ENCODE data around the gene SLF1.

Gene SLF1

GRCh38 chr5:94693043-94693822 is 74.8 kb downstream of the SLF1 start:
- H3K9ac ChIP-seq: no peak overlapping the region
- peaks cover 4 to 86% (median 33%) of the 10 kb centered on the region in 11 experiments; a peak in 17 of 22 replicates for H3K36me3 ChIP-seq

GRCh38 chr5:94693845-94694370 is 75.4 kb downstream of the SLF1 start:
- no peak overlapping the region for H3K27ac ChIP-seq
- no peak overlapping the region for H3K4me3 ChIP-seq
- no peaks in the 10 kb centered on the region; a peak in 1 of 22 replicates for H4K20me1 ChIP-seq
- TF ChIP-seq Cebpa-rat (IDR thresholded peaks at IDR 0.05): no peak
- H3K27me3 ChIP-seq: no peaks in the 10 kb centered on the region
- H3K9ac ChIP-seq: no peak overlapping the region
- no peaks in the 10 kb centered on the region for H3K9me3 ChIP-seq (replicated peaks in 1 of 11)
- peaks cover 4 to 79% (median 28%) of the 10 kb centered on the region in 11 experiments; a peak in 17 of 22 replicates for H3K36me3 ChIP-seq
- H3K4me2 ChIP-seq: no peak overlapping the region
- no peaks in the 10 kb centered on the region for H3K4me1 ChIP-seq

More at GRCh38 chr5:94693043-94693822, 74.8 kb downstream of the SLF1 start:
- H3K4me1 ChIP-seq: no peaks in the 10 kb centered on the region
- no peak overlapping the region for H3K27ac ChIP-seq
- no peaks in the 10 kb centered on the region for H3K27me3 ChIP-seq
- H4K20me1 ChIP-seq: no peaks in the 10 kb centered on the region; a peak in 1 of 22 replicates
- no peak overlapping the region for H3K4me3 ChIP-seq
- TF ChIP-seq Cebpa-rat (IDR thresholded peaks at IDR 0.05): no peak
- H3K9me3 ChIP-seq (replicated peaks in 1 of 11): no peaks in the 10 kb centered on the region
- H3K4me2 ChIP-seq: no peak overlapping the region

- no peaks in the 10 kb centered on the region for H3K27me3 ChIP-seq
- peaks cover 4 to 71% (median 25%) of the 10 kb centered on the region in 11 experiments; a peak in 17 of 22 replicates for H3K36me3 ChIP-seq
- H3K9ac ChIP-seq: no peak overlapping the region
- no peaks in the 10 kb centered on the region; a peak in 1 of 22 replicates for H4K20me1 ChIP-seq
- H3K27ac ChIP-seq: no peak overlapping the region
- no peaks in the 10 kb centered on the region for H3K9me3 ChIP-seq (replicated peaks in 1 of 11)
- no peaks in the 10 kb centered on the region for H3K4me1 ChIP-seq
- no peak for TF ChIP-seq Cebpa-rat (IDR thresholded peaks at IDR 0.05)
- no peak overlapping the region for H3K4me3 ChIP-seq
- H3K4me2 ChIP-seq: no peak overlapping the region
Measured at GRCh38 chr5:94694671-94695070, 76.2 kb downstream of the SLF1 start.

- TF ChIP-seq Cebpa-rat (IDR thresholded peaks at IDR 0.05): no peak
- Histone ChIP-seq H3K4me3 (no peak overlapping the region), H3K36me3 (peaks cover 8 to 45% (median 18%) of the 10 kb centered on the region in 11 experiments; a peak in 18 of 22 replicates), H3K4me2 (no peak overlapping the region), H3K4me1 (no peaks in the 10 kb centered on the region), H3K27me3 (no peaks in the 10 kb centered on the region), H3K9me3 (replicated peaks in 1 of 11) (no peaks in the 10 kb centered on the region), H3K9ac (no peak overlapping the region), H3K27ac (no peak overlapping the region), H4K20me1 (no peaks in the 10 kb centered on the region; a peak in 1 of 22 replicates)
Measured at GRCh38 chr5:94698197-94698596, 79.7 kb downstream of the SLF1 start.

GRCh38 chr5:94699562-94699961 is 81.1 kb downstream of the SLF1 start:
- H3K4me1 ChIP-seq: no peaks in the 10 kb centered on the region
- no peaks in the 10 kb centered on the region for H3K9me3 ChIP-seq (replicated peaks in 1 of 11)
- H3K4me3 ChIP-seq: no peak overlapping the region
- peaks cover 6 to 37% (median 18%) of the 10 kb centered on the region in 11 experiments; a peak in 18 of 22 replicates for H3K36me3 ChIP-seq
- H4K20me1 ChIP-seq: no peaks in the 10 kb centered on the region; a peak in 1 of 22 replicates
- H3K9ac ChIP-seq: no peak overlapping the region
- no peak for TF ChIP-seq Cebpa-rat (IDR thresholded peaks at IDR 0.05)
- H3K4me2 ChIP-seq: no peak overlapping the region
- no peak overlapping the region for H3K27ac ChIP-seq
- no peaks in the 10 kb centered on the region for H3K27me3 ChIP-seq

GRCh38 chr5:94700592-94700991 is 82.1 kb downstream of the SLF1 start:
- Histone ChIP-seq H3K27me3 (no peaks in the 10 kb centered on the region), H3K9me3 (replicated peaks in 1 of 11) (no peaks in the 10 kb centered on the region), H3K36me3 (peaks cover 0 to 48% (median 11%) of the 10 kb centered on the region in 11 experiments; a peak in 12 of 22 replicates), H3K4me1 (no peaks in the 10 kb centered on the region), H4K20me1 (no peaks in the 10 kb centered on the region; a peak in 1 of 22 replicates), H3K4me2 (no peak overlapping the region), H3K9ac (no peak overlapping the region), H3K27ac (no peak overlapping the region), H3K4me3 (no peak overlapping the region)
- no peak for TF ChIP-seq Cebpa-rat (IDR thresholded peaks at IDR 0.05)

- Histone ChIP-seq H3K4me1 (no peaks in the 10 kb centered on the region), H3K27ac (no peak overlapping the region), H3K9me3 (replicated peaks in 1 of 11) (no peaks in the 10 kb centered on the region), H3K4me2 (no peak overlapping the region), H3K27me3 (no peaks in the 10 kb centered on the region), H3K9ac (no peak overlapping the region), H3K4me3 (no peak overlapping the region), H4K20me1 (peaks cover 0 to 3% (median 0%) of the 10 kb centered on the region in 11 experiments; a peak in 2 of 22 replicates), H3K36me3 (peaks cover 0 to 69% (median 5%) of the 10 kb centered on the region in 11 experiments; a peak in 13 of 22 replicates)
- TF ChIP-seq Cebpa-rat (IDR thresholded peaks at IDR 0.05): no peak
Measured at GRCh38 chr5:94702729-94703128, 84.3 kb downstream of the SLF1 start.

- H3K27ac ChIP-seq: no peak overlapping the region
- no peak for TF ChIP-seq Cebpa-rat (IDR thresholded peaks at IDR 0.05)
- no peaks in the 10 kb centered on the region for H3K9me3 ChIP-seq (replicated peaks in 1 of 11)
- H3K36me3 ChIP-seq: peaks cover 14 to 91% (median 29%) of the 10 kb centered on the region in 11 experiments; a peak in 21 of 22 replicates
- H3K4me2 ChIP-seq: no peak overlapping the region
- H4K20me1 ChIP-seq: peaks cover 0 to 3% (median 0%) of the 10 kb centered on the region in 11 experiments; a peak in 1 of 22 replicates
- H3K4me3 ChIP-seq: no peak overlapping the region
- no peaks in the 10 kb centered on the region for H3K27me3 ChIP-seq
- H3K4me1 ChIP-seq: no peaks in the 10 kb centered on the region
- no peak overlapping the region for H3K9ac ChIP-seq
Measured at GRCh38 chr5:94705427-94705826, 87.0 kb downstream of the SLF1 start.

- Histone ChIP-seq H4K20me1 (peaks cover 0 to 3% (median 0%) of the 10 kb centered on the region in 11 experiments; a peak in 1 of 22 replicates), H3K4me3 (no peak overlapping the region), H3K9me3 (replicated peaks in 1 of 11) (no peaks in the 10 kb centered on the region), H3K27ac (no peak overlapping the region), H3K4me1 (no peaks in the 10 kb centered on the region), H3K27me3 (no peaks in the 10 kb centered on the region), H3K9ac (no peak overlapping the region), H3K4me2 (no peak overlapping the region), H3K36me3 (peaks cover 23 to 100% (median 42%) of the 10 kb centered on the region in 11 experiments; a peak in 21 of 22 replicates)
- no peak for TF ChIP-seq Cebpa-rat (IDR thresholded peaks at IDR 0.05)
Measured at GRCh38 chr5:94707359-94707758, 88.9 kb downstream of the SLF1 start.

All from BLaER1 treated with 17β-estradiol and CSF1 and Interleukin-3, amounts not matched to agents 10 nM and 100 nM (cell line).